H1 (cell line): Measurements from ENCODE around the gene CEP85L. TPM values are rescaled to one million over a fixed set of nuclear protein-coding genes. Genes with fewer than 3 reads are reported as not detected.

ENCODE experiments used
- CTCF ChIA-PET: fragments of 300-600 bp; sonication (Branson Sonifier 250); formaldehyde crosslinking; loops from one replicate; lab custom pipeline; 2021; ENCODE audit not compliant: partially characterized antibody; lab: Charles Lee
- POLR2A ChIA-PET: fragments of 300-600 bp; sonication (Branson Sonifier 250); formaldehyde crosslinking; loops from one replicate; lab custom pipeline; 2021; ENCODE audit warnings: inconsistent platforms; ENCODE audit not compliant: partially characterized antibody; lab: Charles Lee
- DNase-seq, 2 experiments: peaks; one replicate each; pipeline versions ENCODE4 v3.0.0 to v3.0.0-alpha.2; 2010 to 2022; ENCODE audit warnings: low spot score in 2 of 2, low read depth in 1 of 2, mixed read lengths in 1 of 2
- FAIRE-seq: peaks from 2 replicates; lab custom pipeline; 2011; peaks lifted over from hg19 to GRCh38; lab: Jason Lieb, UNC
- H2AFZ ChIP-seq: 2 replicates; pipeline ENCODE4 v1.8.1; 2012; ENCODE audit warnings: low read length, inconsistent platforms
- H2AK5ac ChIP-seq: 2 replicates; pipeline ENCODE4 v1.6.1; 2013; ENCODE audit warnings: low read depth, low read length
- H2BK120ac ChIP-seq: replicated peaks from 2 replicates; pipeline ENCODE3; 2013; ENCODE audit warnings: low read depth, low read length, inconsistent platforms
- H2BK12ac ChIP-seq: 2 replicates; pipeline ENCODE4 v1.6.1; 2013; ENCODE audit warnings: low read depth, low read length
- H2BK15ac ChIP-seq: 2 replicates; pipeline ENCODE4 v1.6.1; 2013; ENCODE audit warnings: low read length
- H2BK20ac ChIP-seq: 2 replicates; pipeline ENCODE4 v1.6.1; 2013; ENCODE audit warnings: low read length
- H2BK5ac ChIP-seq: 2 replicates; pipeline ENCODE4 v1.6.1; 2013; ENCODE audit warnings: low read depth, low read length
- H3K14ac ChIP-seq: 2 replicates; pipeline ENCODE4 v1.6.1; 2013; ENCODE audit warnings: inconsistent platforms; ENCODE audit not compliant: insufficient read length
- H3K18ac ChIP-seq: 2 replicates; pipeline ENCODE4 v1.6.1; 2013; ENCODE audit warnings: low read length; ENCODE audit errors: extremely low read depth
- H3K23ac ChIP-seq: 2 replicates; pipeline ENCODE4 v1.6.1; 2013; ENCODE audit warnings: inconsistent platforms; ENCODE audit not compliant: insufficient read length
- H3K23me2 ChIP-seq: 2 replicates; pipeline ENCODE4 v1.6.1; 2013; ENCODE audit warnings: low read depth, low read length
- H3K27ac ChIP-seq: 2 replicates; pipeline ENCODE4 v1.6.1; 2011; ENCODE audit warnings: low read depth, low read length, inconsistent platforms
- H3K27me3 ChIP-seq, 4 experiments: replicated peaks in 1 of 4; 1 replicate in 1 of 4; 2 replicates in 3 of 4; pipeline versions ENCODE4 v1.6.1 to v1.8.1; 2011 to 2013; ENCODE audit warnings: low read length in 3 of 4, mild to moderate bottlenecking in 3 of 4, inconsistent platforms in 2 of 4, mixed read lengths in 2 of 4, moderate library complexity in 1 of 4; ENCODE audit not compliant: control insufficient read depth in 3 of 4, insufficient read depth in 3 of 4; ENCODE audit errors: extremely low read depth in 1 of 4
- H3K36me3 ChIP-seq, 4 experiments: 2 replicates each; pipeline versions ENCODE4 v1.6.1 to v1.8.1; 2011 to 2013; ENCODE audit warnings: mild to moderate bottlenecking in 4 of 4, low read length in 3 of 4, moderate library complexity in 2 of 4, control low read depth in 1 of 4, inconsistent platforms in 1 of 4; ENCODE audit not compliant: insufficient read depth in 4 of 4, control insufficient read depth in 2 of 4
- H3K4ac ChIP-seq: replicated peaks from 2 replicates; pipeline ENCODE3; 2013; ENCODE audit warnings: low read length, low read depth, mixed read lengths, inconsistent platforms; ENCODE audit not compliant: insufficient read length
- H3K4me1 ChIP-seq, 4 experiments: replicated peaks in 1 of 4; 1 replicate in 1 of 4; 2 replicates in 3 of 4; pipeline versions ENCODE4 v1.6.1 to v1.8.1; 2011 to 2013; ENCODE audit warnings: low read length in 3 of 4, inconsistent platforms in 2 of 4, mixed read lengths in 1 of 4; ENCODE audit not compliant: insufficient read depth in 4 of 4, control insufficient read depth in 3 of 4
- H3K4me2 ChIP-seq, 2 experiments: 2 replicates each; pipeline versions ENCODE4 v1.6.1 to v1.8.1; 2011 to 2013; ENCODE audit warnings: low read depth in 2 of 2, low read length in 2 of 2, control low read depth in 1 of 2, inconsistent platforms in 1 of 2, mild to moderate bottlenecking in 1 of 2; ENCODE audit not compliant: insufficient read depth in 1 of 2
- H3K4me3 ChIP-seq, 4 experiments: fragments of 200-600, 300-600 bp in 1 of 4; sonication (generic), shearing (Covaris generic), sonication (Bioruptor Twin) in 1 of 4; 2 replicates each; pipeline versions ENCODE4 v1.5.1 to v1.8.1; 2011 to 2016; ENCODE audit warnings: low read length in 4 of 4, low read depth in 3 of 4, control low read depth in 2 of 4, inconsistent platforms in 2 of 4, mild to moderate bottlenecking in 2 of 4, mixed read lengths in 1 of 4, moderate library complexity in 1 of 4; ENCODE audit not compliant: insufficient read depth in 2 of 4; ENCODE audit errors: extremely low read depth in 1 of 4
- H3K56ac ChIP-seq: replicated peaks from 2 replicates; pipeline ENCODE3; 2013; ENCODE audit warnings: low read depth, mild to moderate bottlenecking, mixed read lengths, low read length, inconsistent platforms; ENCODE audit not compliant: insufficient read length
- H3K79me1 ChIP-seq: 2 replicates; pipeline ENCODE4 v1.6.1; 2013; ENCODE audit warnings: low read depth, low read length, control low read depth
- H3K79me2 ChIP-seq, 2 experiments: 2 replicates each; pipeline versions ENCODE4 v1.6.1 to v1.8.1; 2012 to 2013; ENCODE audit warnings: low read length in 2 of 2, mild to moderate bottlenecking in 2 of 2, inconsistent platforms in 1 of 2; ENCODE audit not compliant: insufficient read depth in 2 of 2, control insufficient read depth in 1 of 2
- H3K9ac ChIP-seq, 4 experiments: replicated peaks in 1 of 4; 1 replicate in 1 of 4; 2 replicates in 3 of 4; pipeline versions ENCODE4 v1.6.1 to v1.8.1; 2011 to 2013; ENCODE audit warnings: low read depth in 3 of 4, low read length in 3 of 4, control low read depth in 2 of 4, mild to moderate bottlenecking in 2 of 4, moderate library complexity in 2 of 4, inconsistent platforms in 1 of 4; ENCODE audit errors: extremely low read depth in 1 of 4
- H3K9me3 ChIP-seq, 2 experiments: 2 replicates each; pipeline versions ENCODE4 v1.6.1 to v1.8.1; 2012 to 2013; ENCODE audit warnings: mild to moderate bottlenecking in 2 of 2, moderate library complexity in 2 of 2, control low read depth in 1 of 2, inconsistent platforms in 1 of 2, low read depth in 1 of 2, low read length in 1 of 2, mixed read lengths in 1 of 2; ENCODE audit not compliant: insufficient read depth in 2 of 2
- H4K20me1 ChIP-seq, 2 experiments: replicated peaks in 1 of 2; 2 replicates each; pipeline versions ENCODE3 to v1.8.1; 2011 to 2013; ENCODE audit warnings: inconsistent platforms in 2 of 2, low read length in 2 of 2, mild to moderate bottlenecking in 1 of 2; ENCODE audit not compliant: insufficient read depth in 2 of 2, control insufficient read depth in 1 of 2
- H4K5ac ChIP-seq: 2 replicates; pipeline ENCODE4 v1.6.1; 2013; ENCODE audit warnings: low read length, low read depth, mixed read lengths, inconsistent platforms; ENCODE audit not compliant: insufficient read length
- H4K8ac ChIP-seq: 2 replicates; pipeline ENCODE4 v1.8.0; 2013; ENCODE audit warnings: mild to moderate bottlenecking, moderate library complexity, low read length, inconsistent platforms; ENCODE audit not compliant: insufficient read depth; ENCODE audit errors: extremely low read depth
- H4K91ac ChIP-seq: replicated peaks from 2 replicates; pipeline ENCODE3; 2013; ENCODE audit warnings: low read length, mixed read lengths, inconsistent platforms; ENCODE audit not compliant: insufficient read length
- HDAC2 ChIP-seq, 2 experiments: fragments of 300-600 bp in 1 of 2; sonication (generic) in 1 of 2; IDR thresholded peaks; 2 replicates each; pipeline ENCODE4 v1.6.1; 2011 to 2012; ENCODE audit warnings: low read depth in 2 of 2, low read length in 2 of 2, mild to moderate bottlenecking in 2 of 2, moderate library complexity in 2 of 2, borderline replicate concordance in 1 of 2, inconsistent platforms in 1 of 2
- NRF1 ChIP-seq: IDR thresholded peaks from 2 replicates; pipeline ENCODE4 v1.6.1; 2011; ENCODE audit warnings: mild to moderate bottlenecking, low read depth, low read length, improper control_type of control experiment
- WGBS, 2 experiments: shearing (Covaris generic) in 1 of 2; methylation state at CpG; one replicate each; pipeline versions ENCODE4 v1.1.6 to v1.1.7; 2013 to 2015; ENCODE audit warnings: low lambda C conversion rate in 2 of 2, mixed read lengths in 2 of 2, inconsistent platforms in 1 of 2, low coverage in 1 of 2, missing lambda C conversion rate in 1 of 2; ENCODE audit not compliant: insufficient replicate concordance in 2 of 2, insufficient coverage in 1 of 2, insufficient read length in 1 of 2; ENCODE audit errors: extremely low coverage in 1 of 2, missing lambda C conversion rate in 1 of 2; 5-methylcytosine and 5-hydroxymethylcytosine counted together
- polyA plus RNA-seq, 7 experiments: library from polyadenylated mRNA; depleted of rRNA in 3 of 7; stranded (reverse) in 5 of 7; unstranded in 2 of 7; fragments of >200 nt in 5 of 7; fragments of 200-250 nt in 2 of 7; gene quantifications; 1 replicate in 5 of 7; 2 replicates in 1 of 7; 4 replicates in 1 of 7; pipeline versions ENCODE4 v1.2.1 to v1.2.3, GENCODE V29; 2011 to 2013; ENCODE audit warnings: missing spikeins in 2 of 7, mixed read lengths in 2 of 7
- total RNA-seq: library from RNA; stranded (reverse); fragmentation: NEBNext Ultra II Directional; extraction: Animal tissue kit (Norgen Biotek cat#: 25700); gene quantifications from 2 replicates; pipeline ENCODE4 v1.2.1, GENCODE V29; 2021

Gene CEP85L
- total and polyA plus RNA-seq, 2 of the 8 experiments (the other 6 are each of a cell fraction or from before 2014, with no cell fraction given) = 3.2 to 27.6 TPM

- ChIA-PET CTCF (interaction anchor here (1.1 kb wide), 1 partner anchor 19 kb away, joined by 3 read pairs; no protein-coding TSS in a partner anchor), POLR2A (no interaction called here)
- Histone ChIP-seq H3K23ac (no peak overlapping the region), H3K56ac (no peak overlapping the region), H4K91ac (no peak overlapping the region), H3K9ac (no peak overlapping the region), H2BK15ac (no peak overlapping the region), H2BK5ac (no peak overlapping the region), H3K27ac (no peak overlapping the region), H3K14ac (no peak overlapping the region), H3K9me3 (no peaks in the 10 kb centered on the region), H3K4ac (no peak overlapping the region), H2BK20ac (no peak overlapping the region), H2AK5ac (no peak overlapping the region), H3K27me3 (no peaks in the 10 kb centered on the region), H3K4me2 (no peak overlapping the region), H4K5ac (no peak overlapping the region), H3K23me2 (peaks cover 2% of the 10 kb centered on the region; the same call in 1 of the 2 replicates), H3K18ac (no peak overlapping the region), H3K36me3 (no peaks in the 10 kb centered on the region), H2BK12ac (no peak overlapping the region), H3K79me2 (no peaks in the 10 kb centered on the region), H2BK120ac (no peak overlapping the region), H2AFZ (no peak overlapping the region), H3K4me3 (no peak overlapping the region), H3K4me1 (no peaks in the 10 kb centered on the region), H4K20me1 (no peaks in the 10 kb centered on the region), H4K8ac (no peak overlapping the region), H3K79me1 (no peaks in the 10 kb centered on the region)
- TF ChIP-seq HDAC2 (IDR thresholded peaks at IDR 0.05; ENCODE audit: borderline replicate concordance in 1 of 2, low read depth in 2 of 2, low read length in 2 of 2) (no peak), NRF1 (no peak)
- DNase-seq (no peak), FAIRE-seq (no peak)
- WGBS, 2 experiments = 59% methylated on average over 1 of the region's 1 CpG; no CpG with 5 or more reads in 1 of the 2 experiments
Measured at GRCh38 chr6:118668761-118669385, 17.5 kb upstream of the CEP85L start.
